ENCODE measurements around the gene TBC1D9. TPM values are rescaled to one million over a fixed set of nuclear protein-coding genes. Genes with fewer than 3 reads are reported as not detected.
A peak's percentile ranks its signal among the peaks of the same experiment; 100 is the strongest.

The TBC1D9 gene
- total RNA-seq, 1 donor from 2014 or later = 54.2 TPM

GRCh38 chr4:140612357-140612756 is 143.8 kb downstream of the TBC1D9 start:
- Mint-ChIP-seq H3K27me3 (ENCODE audit: low read depth) (no peaks in the 10 kb centered on the region), H3K36me3 (no peaks in the 10 kb centered on the region), H3K4me3 (no peak overlapping the region), H3K9me3 (no peaks in the 10 kb centered on the region), H3K4me1 (peaks cover 2% of the 10 kb centered on the region), H3K27ac (no peak overlapping the region)
- no peak for TF ChIP-seq CTCF (IDR thresholded peaks at IDR 0.05; ENCODE audit: unreplicated experiment)
- DNase-seq (ENCODE audit: low spot score in 2 of 2, unreplicated experiment in 2 of 2) = no peak

GRCh38 chr4:140611854-140612253 is 144.3 kb downstream of the TBC1D9 start:
- H3K4me1 Mint-ChIP-seq = peaks cover 2% of the 10 kb centered on the region
- no peaks in the 10 kb centered on the region for H3K9me3 Mint-ChIP-seq
- H3K36me3 Mint-ChIP-seq = no peaks in the 10 kb centered on the region
- H3K27ac Mint-ChIP-seq = no peak overlapping the region
- H3K4me3 Mint-ChIP-seq = no peak overlapping the region
- H3K27me3 Mint-ChIP-seq (ENCODE audit: low read depth) = no peaks in the 10 kb centered on the region
- no peak for DNase-seq (ENCODE audit: low spot score in 2 of 2, unreplicated experiment in 2 of 2)
- TF ChIP-seq CTCF (IDR thresholded peaks at IDR 0.05; ENCODE audit: unreplicated experiment) = no peak

GRCh38 chr4:140609548-140610425 is 146.4 kb downstream of the TBC1D9 start:
- H3K36me3 Mint-ChIP-seq = no peaks in the 10 kb centered on the region
- TF ChIP-seq CTCF (IDR thresholded peaks at IDR 0.05; ENCODE audit: unreplicated experiment) = peak; percentile 63
- no peak for DNase-seq (ENCODE audit: low spot score in 2 of 2, unreplicated experiment in 2 of 2)
- H3K4me1 Mint-ChIP-seq = peaks cover 7% of the 10 kb centered on the region
- no peak overlapping the region for H3K4me3 Mint-ChIP-seq
- H3K27ac Mint-ChIP-seq = no peak overlapping the region
- no peaks in the 10 kb centered on the region for H3K27me3 Mint-ChIP-seq (ENCODE audit: low read depth)
- H3K9me3 Mint-ChIP-seq = no peaks in the 10 kb centered on the region

- peaks cover 7% of the 10 kb centered on the region for H3K4me1 Mint-ChIP-seq
- no peak overlapping the region for H3K27ac Mint-ChIP-seq
- H3K27me3 Mint-ChIP-seq (ENCODE audit: low read depth) = no peaks in the 10 kb centered on the region
- DNase-seq (ENCODE audit: low spot score in 2 of 2, unreplicated experiment in 2 of 2) = no peak
- TF ChIP-seq CTCF (IDR thresholded peaks at IDR 0.05; ENCODE audit: unreplicated experiment) = no peak
- H3K36me3 Mint-ChIP-seq = no peaks in the 10 kb centered on the region
- H3K4me3 Mint-ChIP-seq = no peak overlapping the region
- H3K9me3 Mint-ChIP-seq = no peaks in the 10 kb centered on the region
Observed at GRCh38 chr4:140607852-140608251, 148.3 kb downstream of the TBC1D9 start.

- no peak overlapping the region for H3K27ac Mint-ChIP-seq
- no peak overlapping the region for H3K4me3 Mint-ChIP-seq
- TF ChIP-seq CTCF (IDR thresholded peaks at IDR 0.05; ENCODE audit: unreplicated experiment) = no peak
- no peaks in the 10 kb centered on the region for H3K9me3 Mint-ChIP-seq
- peaks cover 18% of the 10 kb centered on the region for H3K4me1 Mint-ChIP-seq
- no peaks in the 10 kb centered on the region for H3K36me3 Mint-ChIP-seq
- DNase-seq (ENCODE audit: low spot score in 2 of 2, unreplicated experiment in 2 of 2) = no peak
- no peaks in the 10 kb centered on the region for H3K27me3 Mint-ChIP-seq (ENCODE audit: low read depth)
Observed at GRCh38 chr4:140604544-140604943, 151.6 kb downstream of the TBC1D9 start.

Measured in mesothelial cell of epicardium (in vitro differentiated cells).